IMR-90 (cell line): Measurements from ENCODE around the gene OR5H14. TPM values are rescaled to one million over a fixed set of nuclear protein-coding genes. Genes with fewer than 3 reads are reported as not detected.
"Not testable (repeated sequence)": the region's sequence is repeated elsewhere in the genome, so short reads cannot be mapped to it uniquely, and the experiment has no call there.

ENCODE experiments used
- ATAC-seq: fragments of 200-7000 bp; cut with Tn5 transposase; 2 replicates; pipeline ENCODE4 v1.9.1; 2020; ENCODE audit warnings: low read depth, mild to moderate bottlenecking, moderate library complexity
- BruUV-seq: library from RNA; stranded (reverse); fragments of 400-500 nt; replicated peaks from 2 replicates; lab custom pipeline; 2021; lab: Mats Ljungman, UMichigan
- CTCF ChIA-PET: fragments of 300-600 bp; formaldehyde crosslinking; extraction: SDS; loops from one replicate; lab custom pipeline; 2021; ENCODE audit warnings: antibody characterized with exemption; lab: Yijun Ruan, JAX
- POLR2A ChIA-PET: fragments of 300-600 bp; sonication (Branson Sonifier 250); formaldehyde crosslinking; loops from one replicate; lab custom pipeline; 2022; ENCODE audit warnings: antibody characterized with exemption; ENCODE audit not compliant: unreplicated experiment; lab: Charles Lee
- DNase-seq: peaks from one replicate; pipeline ENCODE4 v3.0.0; 2013
- H2AFZ ChIP-seq: replicated peaks from 2 replicates; pipeline ENCODE3; 2013; ENCODE audit warnings: low read length, mild to moderate bottlenecking; ENCODE audit not compliant: poor library complexity
- H2AK5ac ChIP-seq: 2 replicates; pipeline ENCODE4 v1.6.1; 2013; ENCODE audit warnings: low read depth, low read length, inconsistent platforms
- H2AK9ac ChIP-seq: replicated peaks from 2 replicates; pipeline ENCODE3; 2013; ENCODE audit warnings: mild to moderate bottlenecking, low read depth, low read length, moderate library complexity; ENCODE audit not compliant: poor library complexity
- H2BK120ac ChIP-seq: 2 replicates; pipeline ENCODE4 v1.6.1; 2013; ENCODE audit warnings: low read depth, low read length, inconsistent platforms
- H2BK15ac ChIP-seq: 3 replicates; pipeline ENCODE4 v1.6.1; 2013; ENCODE audit warnings: low read depth, low read length, inconsistent platforms
- H2BK20ac ChIP-seq: 2 replicates; pipeline ENCODE4 v1.6.1; 2013; ENCODE audit warnings: low read depth, mild to moderate bottlenecking, inconsistent platforms, low read length, moderate library complexity
- H2BK5ac ChIP-seq: 2 replicates; pipeline ENCODE4 v1.6.1; 2013; ENCODE audit warnings: mild to moderate bottlenecking, low read depth, low read length, inconsistent platforms; ENCODE audit not compliant: poor library complexity, severe bottlenecking
- H3K14ac ChIP-seq: replicated peaks from 2 replicates; pipeline ENCODE4 v1.6.1; 2013; ENCODE audit warnings: low read depth, low read length, inconsistent platforms
- H3K18ac ChIP-seq: 2 replicates; pipeline ENCODE4 v1.6.1; 2013; ENCODE audit warnings: low read depth, low read length, control low read depth
- H3K23ac ChIP-seq: 2 replicates; pipeline ENCODE4 v1.6.1; 2013; ENCODE audit warnings: low read depth, low read length, inconsistent platforms
- H3K27ac ChIP-seq: 2 replicates; pipeline ENCODE4 v1.5.1; 2013; ENCODE audit warnings: mild to moderate bottlenecking, control low read depth, low read length; ENCODE audit not compliant: insufficient read depth
- H3K27me3 ChIP-seq: 2 replicates; pipeline ENCODE4 v1.6.1; 2013; ENCODE audit warnings: low read length; ENCODE audit not compliant: control insufficient read depth, insufficient read depth
- H3K36me3 ChIP-seq: 2 replicates; pipeline ENCODE4 v1.6.1; 2013; ENCODE audit warnings: low read length, mixed read lengths; ENCODE audit not compliant: control insufficient read depth, insufficient read depth
- H3K4ac ChIP-seq: 2 replicates; pipeline ENCODE4 v1.6.1; 2013; ENCODE audit warnings: low read depth, low read length, inconsistent platforms
- H3K4me1 ChIP-seq: 2 replicates; pipeline ENCODE4 v1.6.1; 2013; ENCODE audit warnings: low read length, mixed read lengths; ENCODE audit not compliant: control insufficient read depth, insufficient read depth
- H3K4me2 ChIP-seq: 2 replicates; pipeline ENCODE4 v1.6.1; 2013; ENCODE audit warnings: low read depth, mild to moderate bottlenecking, control low read depth, low read length, moderate library complexity
- H3K4me3 ChIP-seq: 2 replicates; pipeline ENCODE4 v1.5.1; 2013; ENCODE audit warnings: low read depth, mild to moderate bottlenecking, control low read depth, low read length, moderate library complexity; ENCODE audit not compliant: insufficient read depth
- H3K56ac ChIP-seq: 2 replicates; pipeline ENCODE4 v1.6.1; 2013; ENCODE audit warnings: low read length, inconsistent platforms; ENCODE audit not compliant: insufficient read depth; ENCODE audit errors: extremely low read depth
- H3K79me1 ChIP-seq, 2 experiments: 2 replicates each; pipeline ENCODE4 v1.6.1; 2013; ENCODE audit warnings: low read length in 2 of 2, inconsistent platforms in 1 of 2, low read depth in 1 of 2
- H3K9ac ChIP-seq: 2 replicates; pipeline ENCODE4 v1.6.1; 2013; ENCODE audit warnings: low read depth, low read length, control low read depth
- H3K9me1 ChIP-seq: 2 replicates; pipeline ENCODE4 v1.6.1; 2013; ENCODE audit warnings: low read length, inconsistent platforms; ENCODE audit not compliant: insufficient read depth
- H3K9me3 ChIP-seq: 2 replicates; pipeline ENCODE4 v1.6.1; 2013; ENCODE audit warnings: low read length; ENCODE audit not compliant: control insufficient read depth, insufficient read depth
- H4K20me1 ChIP-seq: 2 replicates; pipeline ENCODE4 v1.6.1; 2013; ENCODE audit warnings: low read length, inconsistent platforms; ENCODE audit not compliant: insufficient read depth
- H4K5ac ChIP-seq: 2 replicates; pipeline ENCODE4 v1.6.1; 2013; ENCODE audit warnings: mild to moderate bottlenecking, low read depth, low read length, control low read depth
- H4K8ac ChIP-seq, 2 experiments: 2 replicates each; pipeline ENCODE4 v1.6.1; 2013; ENCODE audit warnings: low read depth in 2 of 2, low read length in 2 of 2, control low read depth in 1 of 2, inconsistent platforms in 1 of 2
- H4K91ac ChIP-seq: 2 replicates; pipeline ENCODE4 v1.6.1; 2013; ENCODE audit warnings: low read depth, low read length, inconsistent platforms; ENCODE audit not compliant: insufficient read depth
- WGBS, 2 experiments: methylation state at CpG; one replicate each; pipeline versions ENCODE4 v1.1.5 to v1.1.7; 2013; ENCODE audit warnings: missing lambda C conversion rate in 2 of 2; ENCODE audit not compliant: insufficient read length in 1 of 2; ENCODE audit errors: extremely low coverage in 2 of 2; 5-methylcytosine and 5-hydroxymethylcytosine counted together
- dilution Hi-C: fragments of 300-500 bp; cut with HindIII; formaldehyde crosslinking; loops from one replicate; pipeline ENCODE4 v1.14.3; 2018; ENCODE audit warnings: low sequenced_read_pairs; ENCODE audit not compliant: unreplicated experiment
- in situ Hi-C: fragments of 300-500 bp; cut with MboI; formaldehyde crosslinking; loops from 3 replicates; pipeline ENCODE4 v1.14.3; 2019; ENCODE audit warnings: low sequenced_read_pairs, inconsistent platforms, mixed read lengths
- intact Hi-C: fragments of 100-400 bp; cut with micrococcal nuclease; formaldehyde crosslinking; loops from 2 replicates; pipeline ENCODE4 v1.10.0; 2022
- polyA plus RNA-seq, 3 experiments: library from polyadenylated mRNA; depleted of rRNA; stranded (reverse); fragments of >200 nt; gene quantifications; 2 replicates each; pipeline ENCODE4 v1.2.3, GENCODE V29; 2012; ENCODE audit warnings: low replicate concordance in 1 of 3
- total RNA-seq: library from RNA; depleted of rRNA; stranded (reverse); fragments of >200 nt; gene quantifications from 2 replicates; pipeline ENCODE4 v1.2.3, GENCODE V29; 2012

OR5H14 gene
- total and polyA plus RNA-seq, 2 of the 4 experiments (the other 2 are of a cell fraction), result not detected

GRCh38 chr3:98137826-98138557 lies 9.3 kb upstream of the OR5H14 start:
- 43% methylated on average over 6 of the region's 23 CpGs; no CpG with 5 or more reads in 1 of the 2 experiments for WGBS, 2 experiments
- H3K79me1 ChIP-seq, H3K9me3 ChIP-seq, DNase-seq, BruUV-seq, H4K5ac ChIP-seq, H2BK15ac ChIP-seq, ATAC-seq, H3K27ac ChIP-seq, CTCF ChIA-PET, H2BK120ac ChIP-seq, dilution Hi-C loops, H3K27me3 ChIP-seq, intact Hi-C loops, in situ Hi-C loops, H2AK9ac ChIP-seq, POLR2A ChIA-PET, H4K20me1 ChIP-seq, H3K36me3 ChIP-seq, H3K4me2 ChIP-seq, H2AK5ac ChIP-seq, H4K8ac ChIP-seq, H3K4me1 ChIP-seq, H3K9me1 ChIP-seq, H2AFZ ChIP-seq, H3K4me3 ChIP-seq, H2BK20ac ChIP-seq, H3K23ac ChIP-seq, H3K18ac ChIP-seq, H2BK5ac ChIP-seq, H4K91ac ChIP-seq, H3K14ac ChIP-seq, H3K9ac ChIP-seq, H3K4ac ChIP-seq, H3K56ac ChIP-seq: not testable (repeated sequence)
